A549 treated with DMSO at 1 μM for 4 hours (cell line): ENCODE results near the gene IFI6. TPM values are rescaled to one million over a fixed set of nuclear protein-coding genes. Genes with fewer than 3 reads are reported as not detected.

Experiments used
- total RNA-seq: library from RNA; stranded (reverse); fragments of 200-300 nt; extraction: Qiagen RNA extraction; gene quantifications from 5 replicates; pipeline ENCODE4 v1.2.3, GENCODE V29; 2022; ENCODE audit warnings: low read depth

IFI6 gene
- total RNA-seq: 10.2 to 15.1 TPM (median 12.0 TPM) in 5 replicates

GRCh38 chr1:27671964-27672749, at the start of gene IFI6:
Gene IFI6, minus strand, starts transcription at chr1:27672192. Its CDS starts 2,878 bp downstream, at chr1:27669314.

GRCh38 chr1:27634985-27635367, 37.0 kb downstream of the IFI6 start, which contains the start of gene FGR:
Gene FGR, minus strand, starts transcription at chr1:27635185. Its CDS starts 11,269 bp downstream, at chr1:27623916.

Other genes starting within 250 kb of the IFI6 start
- gene WASF2, start 182.0 kb downstream of the IFI6 start, total RNA-seq: 44.9 to 52.2 TPM (median 50.7 TPM) in 5 replicates
- gene AHDC1, start 68.0 kb downstream of the IFI6 start, total RNA-seq: 14.2 to 17.9 TPM (median 16.0 TPM) in 5 replicates
- 0.07 TPM in 1 of 5 replicates, not detected in the others for gene FGR, start 37.0 kb downstream of the IFI6 start, total RNA-seq
- gene FAM76A, start 53.8 kb upstream of the IFI6 start, total RNA-seq: 5.2 to 6.9 TPM (median 5.6 TPM) in 5 replicates
- gene STX12, start 101.0 kb upstream of the IFI6 start, total RNA-seq: 7.1 to 10.7 TPM (median 8.7 TPM) in 5 replicates
- gene PPP1R8, start 158.6 kb upstream of the IFI6 start, total RNA-seq: 37.9 to 42.6 TPM (median 39.4 TPM) in 5 replicates
- 0.40 to 1.7 TPM (median 0.83 TPM) in 5 replicates for gene THEMIS2, start 200.4 kb upstream of the IFI6 start, total RNA-seq
- gene RPA2, start 242.4 kb upstream of the IFI6 start, total RNA-seq: 36.8 to 42.7 TPM (median 40.2 TPM) in 5 replicates